ENCODE measurements around the gene DDHD1. TPM values are rescaled to one million over a fixed set of nuclear protein-coding genes. Genes with fewer than 3 reads are reported as not detected.

DDHD1 gene
- polyA plus RNA-seq, 1 donor (not counting 4 experiments of a cell fraction or from before 2014, with no cell fraction given), result 10.4 TPM

- no peak overlapping the region for H3K27ac ChIP-seq (ENCODE audit: control insufficient read depth, insufficient read depth, low read length)
- H3K9me3 ChIP-seq (ENCODE audit: control insufficient read depth, low read depth, low read length), result no peaks in the 10 kb centered on the region
- H3K4me1 ChIP-seq (ENCODE audit: control insufficient read depth, extremely low read depth, insufficient read depth, low read length), result peaks cover 9% of the 10 kb centered on the region
- H3K36me3 ChIP-seq (ENCODE audit: control insufficient read depth in 2 of 2, extremely low read depth in 1 of 2, insufficient read depth in 2 of 2, low read length in 2 of 2), result peaks cover 0 to 3% of the 10 kb centered on the region in 2 experiments
- no peak overlapping the region for H2AFZ ChIP-seq (ENCODE audit: control insufficient read depth, low read length)
- TF ChIP-seq, protein P1, sequence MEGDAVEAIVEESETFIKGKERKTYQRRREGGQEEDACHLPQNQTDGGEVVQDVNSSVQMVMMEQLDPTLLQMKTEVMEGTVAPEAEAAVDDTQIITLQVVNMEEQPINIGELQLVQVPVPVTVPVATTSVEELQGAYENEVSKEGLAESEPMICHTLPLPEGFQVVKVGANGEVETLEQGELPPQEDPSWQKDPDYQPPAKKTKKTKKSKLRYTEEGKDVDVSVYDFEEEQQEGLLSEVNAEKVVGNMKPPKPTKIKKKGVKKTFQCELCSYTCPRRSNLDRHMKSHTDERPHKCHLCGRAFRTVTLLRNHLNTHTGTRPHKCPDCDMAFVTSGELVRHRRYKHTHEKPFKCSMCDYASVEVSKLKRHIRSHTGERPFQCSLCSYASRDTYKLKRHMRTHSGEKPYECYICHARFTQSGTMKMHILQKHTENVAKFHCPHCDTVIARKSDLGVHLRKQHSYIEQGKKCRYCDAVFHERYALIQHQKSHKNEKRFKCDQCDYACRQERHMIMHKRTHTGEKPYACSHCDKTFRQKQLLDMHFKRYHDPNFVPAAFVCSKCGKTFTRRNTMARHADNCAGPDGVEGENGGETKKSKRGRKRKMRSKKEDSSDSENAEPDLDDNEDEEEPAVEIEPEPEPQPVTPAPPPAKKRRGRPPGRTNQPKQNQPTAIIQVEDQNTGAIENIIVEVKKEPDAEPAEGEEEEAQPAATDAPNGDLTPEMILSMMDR (optimal IDR thresholded peaks at IDR 0.05 in 1 of 3, IDR thresholded peaks at IDR 0.05 in 1 of 3, conservative IDR thresholded peaks at IDR 0.05 in 1 of 3; ENCODE audit: extremely low read depth in 1 of 3, insufficient read depth in 2 of 3, low read length in 3 of 3), result no peak
- TF ChIP-seq EZH2 (IDR thresholded peaks at IDR 0.05; ENCODE audit: low read length), result no peak
- no peak overlapping the region for H3K9ac ChIP-seq (ENCODE audit: control insufficient read depth, extremely low read depth, insufficient read depth, low read length)
- H3K79me2 ChIP-seq (ENCODE audit: control insufficient read depth, insufficient read depth, low read length), result peaks cover 63% of the 10 kb centered on the region
- dilution Hi-C loops (cut with MboI; ENCODE audit: extremely low pct_ligation_motif_present, low sequenced_read_pairs), result no loop called here
- FAIRE-seq (no peak), DNase-seq (ENCODE audit: low read depth, low spot score) (no peak)
- no peak overlapping the region for H3K4me2 ChIP-seq (ENCODE audit: control insufficient read depth, extremely low read depth, insufficient read depth, low read depth, low read length)
- no peaks in the 10 kb centered on the region for H3K27me3 ChIP-seq (ENCODE audit: control insufficient read depth, extremely low read depth, insufficient read depth, low read length)
- H3K4me3 ChIP-seq (ENCODE audit: control insufficient read depth in 2 of 3, extremely low read depth in 1 of 3, insufficient read depth in 2 of 3, low read depth in 1 of 3, low read length in 3 of 3), result no peak overlapping the region
- H4K20me1 ChIP-seq (ENCODE audit: control insufficient read depth, extremely low read depth, insufficient read depth, low read length), result no peaks in the 10 kb centered on the region
- H3K9me1 ChIP-seq (ENCODE audit: control insufficient read depth, extremely low read depth, insufficient read depth, low read length), result no peaks in the 10 kb centered on the region
Observed at GRCh38 chr14:53148671-53149070, 4.5 kb downstream of the DDHD1 start.

- Histone ChIP-seq H3K9me1 (ENCODE audit: control insufficient read depth, extremely low read depth, insufficient read depth, low read length) (no peaks in the 10 kb centered on the region), H3K4me2 (ENCODE audit: control insufficient read depth, extremely low read depth, insufficient read depth, low read depth, low read length) (no peak overlapping the region), H2AFZ (ENCODE audit: control insufficient read depth, low read length) (no peak overlapping the region), H3K36me3 (ENCODE audit: control insufficient read depth in 2 of 2, extremely low read depth in 1 of 2, insufficient read depth in 2 of 2, low read length in 2 of 2) (peaks cover 0 to 3% of the 10 kb centered on the region in 2 experiments), H3K79me2 (ENCODE audit: control insufficient read depth, insufficient read depth, low read length) (peaks cover 65% of the 10 kb centered on the region), H3K27me3 (ENCODE audit: control insufficient read depth, extremely low read depth, insufficient read depth, low read length) (no peaks in the 10 kb centered on the region), H3K27ac (ENCODE audit: control insufficient read depth, insufficient read depth, low read length) (no peak overlapping the region), H3K9me3 (ENCODE audit: control insufficient read depth, low read depth, low read length) (no peaks in the 10 kb centered on the region), H3K9ac (ENCODE audit: control insufficient read depth, extremely low read depth, insufficient read depth, low read length) (no peak overlapping the region), H3K4me3 (ENCODE audit: control insufficient read depth in 2 of 3, extremely low read depth in 1 of 3, insufficient read depth in 2 of 3, low read depth in 1 of 3, low read length in 3 of 3) (no peak overlapping the region), H3K4me1 (ENCODE audit: control insufficient read depth, extremely low read depth, insufficient read depth, low read length) (peaks cover 9% of the 10 kb centered on the region), H4K20me1 (ENCODE audit: control insufficient read depth, extremely low read depth, insufficient read depth, low read length) (no peaks in the 10 kb centered on the region)
- DNase-seq (ENCODE audit: low read depth, low spot score) (no peak), FAIRE-seq (no peak)
- TF ChIP-seq, protein P1 (optimal IDR thresholded peaks at IDR 0.05 in 1 of 3, IDR thresholded peaks at IDR 0.05 in 1 of 3, conservative IDR thresholded peaks at IDR 0.05 in 1 of 3; ENCODE audit: extremely low read depth in 1 of 3, insufficient read depth in 2 of 3, low read length in 3 of 3), result no peak
- no peak for TF ChIP-seq EZH2 (IDR thresholded peaks at IDR 0.05; ENCODE audit: low read length)
- dilution Hi-C loops (cut with MboI; ENCODE audit: extremely low pct_ligation_motif_present, low sequenced_read_pairs), result no loop called here
Observed at GRCh38 chr14:53147893-53148292, 5.2 kb downstream of the DDHD1 start.
